GM08714 (cell line): ENCODE data around the gene ZNF236.
"Not testable (repeated sequence)": the region's sequence is repeated elsewhere in the genome, so short reads cannot be mapped to it uniquely, and the experiment has no call there.

Source experiments
- H3K4me3 ChIP-seq: fragments of 200-500 bp; sonication (Bioruptor generic); 2 replicates; pipeline ENCODE4 v1.5.1; 2014; ENCODE audit warnings: mild to moderate bottlenecking, low read length, inconsistent platforms
- ZNF274 ChIP-seq: IDR thresholded peaks from 2 replicates; pipeline ENCODE4 v1.6.1; 2012; ENCODE audit warnings: mild to moderate bottlenecking, low read depth, low read length

Gene ZNF236

DNA sequence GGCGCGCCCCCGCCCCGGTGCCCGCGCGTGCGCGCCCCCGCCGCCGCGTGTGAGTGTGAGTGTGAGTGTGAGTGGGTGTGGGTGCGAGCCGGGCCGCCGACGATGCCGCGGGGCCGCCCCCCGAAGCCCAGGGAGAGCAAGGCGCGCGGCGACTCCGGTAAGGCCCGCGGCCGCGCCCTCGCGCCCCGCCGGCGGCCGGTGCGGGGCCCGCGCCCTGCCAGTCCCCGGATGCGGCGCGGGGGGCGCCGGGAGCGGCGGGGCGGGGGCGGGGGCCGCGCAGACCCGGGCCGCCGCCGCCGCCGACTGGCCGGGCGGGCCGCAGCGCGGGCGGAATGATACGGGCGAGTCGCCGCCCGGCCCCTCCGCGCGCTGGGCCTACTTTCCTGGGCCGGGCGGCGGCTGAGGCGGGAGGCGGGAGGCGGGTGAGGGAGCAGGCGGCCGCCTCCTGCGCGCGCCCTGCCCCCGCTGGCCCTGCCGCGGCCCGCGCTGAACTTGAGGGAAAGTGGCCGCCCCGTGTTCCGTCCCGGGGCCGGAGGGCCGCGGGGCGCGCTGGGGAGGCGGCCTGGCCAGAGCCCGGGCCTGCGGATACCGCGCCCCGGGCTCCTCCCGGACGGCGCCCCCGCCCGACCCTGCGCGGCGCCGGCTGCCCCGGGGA lies at the start of gene ZNF236:
TSS of gene ZNF236 (plus strand) at position 52 of the 655 bp plus-strand sequence. CDS start at position 103, 51 bp downstream.
- TF ChIP-seq ZNF274, result no peak
- H3K4me3 ChIP-seq, result peak within 1 kb of the TSS; percentile 96

DNA sequence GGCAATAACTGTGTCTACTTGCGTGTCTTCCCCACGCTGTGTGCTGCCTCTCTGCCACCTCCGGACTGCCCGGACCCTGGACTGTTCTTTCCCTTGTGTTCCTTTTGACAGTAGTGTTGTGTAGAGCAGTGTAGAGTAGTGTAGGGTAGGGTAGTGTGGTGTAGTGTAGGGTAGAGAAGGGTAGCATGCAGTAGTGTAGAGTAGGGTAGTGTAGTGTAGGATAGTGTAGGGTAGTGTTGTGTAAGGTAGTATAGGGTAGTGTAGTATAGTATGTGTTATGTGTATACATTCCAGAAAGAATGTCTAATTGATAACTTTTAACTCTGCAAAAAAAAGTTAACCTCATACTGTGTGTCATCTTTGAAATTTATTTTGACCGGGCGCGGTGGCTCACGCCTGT lies 49.7 kb upstream of the ZNF236 start:
- H3K4me3 ChIP-seq, result no peak overlapping the region
- TF ChIP-seq ZNF274, result no peak

DNA sequence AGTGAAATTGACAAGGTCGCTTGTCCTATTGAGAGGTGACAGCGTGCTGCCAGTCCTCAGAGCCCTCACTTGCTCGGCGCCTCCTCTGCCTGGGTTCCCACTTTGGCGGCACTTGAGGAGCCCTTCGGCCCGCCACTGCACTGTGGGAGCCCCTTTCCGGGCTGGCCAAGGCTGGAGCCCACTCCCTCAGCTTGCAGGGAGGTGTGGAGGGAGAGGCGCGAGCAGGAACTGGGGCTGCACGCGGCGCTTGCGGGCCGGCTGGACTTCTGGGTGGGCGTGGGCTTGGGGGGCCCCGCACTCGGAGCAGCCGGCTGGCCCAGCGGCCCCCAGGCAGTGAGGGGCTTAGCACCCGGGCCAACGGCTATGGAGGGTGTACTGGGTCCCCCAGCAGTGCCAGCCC lies 45.3 kb upstream of the ZNF236 start:
- H3K4me3 ChIP-seq, result not testable (repeated sequence)

DNA sequence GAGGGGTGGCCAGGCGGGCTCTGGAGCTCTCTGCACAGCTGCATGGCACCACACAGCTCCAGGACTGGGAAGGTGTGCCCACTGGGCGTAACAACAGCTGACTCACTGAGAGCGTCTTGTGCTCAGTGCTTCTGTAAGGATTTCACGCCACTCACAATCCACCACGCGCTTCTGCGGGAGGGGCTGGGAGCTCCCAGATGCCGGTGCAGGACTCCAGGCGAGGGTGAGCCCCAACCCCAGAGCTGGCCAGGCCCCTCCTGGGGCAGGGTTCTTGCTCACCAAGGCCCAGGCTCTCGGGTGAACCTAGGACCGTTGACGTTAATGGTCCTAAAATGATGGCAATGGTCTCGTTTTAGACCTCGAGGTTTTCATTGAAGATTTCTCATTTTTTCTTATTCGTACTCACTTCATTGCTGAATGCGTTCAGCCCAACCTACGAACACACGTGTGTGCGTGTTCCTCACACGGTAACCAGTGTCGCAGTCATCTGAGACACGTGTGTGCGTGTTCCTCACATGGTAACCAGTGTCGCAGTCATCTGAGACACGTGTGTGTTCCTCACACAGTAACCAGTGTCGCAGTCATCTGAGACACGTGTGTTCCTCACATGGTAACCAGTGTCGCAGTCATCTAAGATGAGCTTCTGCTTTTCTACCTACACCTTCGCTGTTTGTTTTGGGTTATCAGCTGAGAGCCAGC lies 38.4 kb upstream of the ZNF236 start:
- no peak for TF ChIP-seq ZNF274
- H3K4me3 ChIP-seq, result no peak overlapping the region

- no peak overlapping the region for H3K4me3 ChIP-seq
- TF ChIP-seq ZNF274, result no peak
Observed at GRCh38 chr18:76785872-76786271, 36.5 kb upstream of the ZNF236 start.

DNA sequence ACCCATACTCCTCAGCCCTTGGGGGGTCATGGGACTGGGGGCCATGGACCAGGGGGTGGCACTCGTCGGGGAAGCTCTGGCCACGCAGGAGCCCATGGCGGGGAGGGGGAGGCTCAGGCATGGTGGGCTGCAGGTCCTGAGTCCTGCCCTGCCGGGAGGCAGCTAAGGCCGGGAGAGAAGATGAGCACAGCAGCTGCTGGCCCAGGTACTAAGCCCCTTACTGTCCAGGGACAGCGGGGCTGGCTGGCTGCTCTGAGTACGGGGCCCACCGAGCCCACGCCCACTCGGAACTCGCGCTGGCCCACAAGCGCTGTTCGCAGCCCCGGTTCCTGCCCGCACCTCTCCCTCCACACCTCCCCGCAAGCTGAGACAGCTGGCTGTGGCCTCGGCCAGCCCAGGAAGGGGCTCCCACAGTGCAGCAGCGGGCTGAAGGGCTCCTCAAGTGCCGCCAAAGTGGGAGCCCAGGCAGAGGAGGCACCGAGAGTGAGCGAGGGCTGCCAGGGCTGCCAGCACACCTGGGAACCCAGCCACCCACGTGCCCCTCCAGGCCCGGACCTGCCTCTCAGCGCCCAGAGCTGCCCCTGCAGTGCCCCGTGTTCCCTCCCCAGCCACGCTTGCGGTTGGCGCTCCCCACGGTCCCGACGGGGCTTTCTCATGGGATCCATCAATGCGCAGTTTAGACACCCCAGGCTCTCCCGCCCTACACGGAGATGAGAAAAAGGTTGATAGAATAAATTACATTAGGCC lies 33.6 kb upstream of the ZNF236 start:
- no peak overlapping the region for H3K4me3 ChIP-seq
- no peak for TF ChIP-seq ZNF274

- TF ChIP-seq ZNF274, result no peak
Observed at GRCh38 chr18:76791106-76791505, 31.3 kb upstream of the ZNF236 start.

DNA sequence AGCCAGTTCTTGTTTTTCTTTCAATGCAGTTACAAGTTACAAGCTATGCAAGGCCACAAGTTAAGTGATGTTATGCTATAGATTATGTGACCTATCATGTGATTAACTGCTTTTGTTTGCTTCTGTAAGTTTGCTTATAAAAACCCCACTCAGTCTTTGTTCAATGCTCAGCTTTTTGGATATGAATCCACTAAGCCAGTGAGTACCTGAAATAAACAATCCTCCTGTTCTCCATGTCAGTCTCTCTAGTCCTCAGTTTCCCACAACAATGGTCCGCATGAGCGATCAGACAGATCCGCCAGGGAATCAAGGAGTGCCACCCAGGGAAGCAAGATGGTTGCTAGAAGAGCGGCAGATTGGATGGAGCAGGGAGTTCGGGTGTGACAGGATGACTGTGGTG lies 30.7 kb upstream of the ZNF236 start:
- no peak overlapping the region for H3K4me3 ChIP-seq
- TF ChIP-seq ZNF274, result no peak

More at GRCh38 chr18:76791106-76791505, 31.3 kb upstream of the ZNF236 start:
- H3K4me3 ChIP-seq, result no peak overlapping the region

GRCh38 chr18:76794326-76794725 lies 28.0 kb upstream of the ZNF236 start:
- TF ChIP-seq ZNF274, result no peak
- no peak overlapping the region for H3K4me3 ChIP-seq

DNA sequence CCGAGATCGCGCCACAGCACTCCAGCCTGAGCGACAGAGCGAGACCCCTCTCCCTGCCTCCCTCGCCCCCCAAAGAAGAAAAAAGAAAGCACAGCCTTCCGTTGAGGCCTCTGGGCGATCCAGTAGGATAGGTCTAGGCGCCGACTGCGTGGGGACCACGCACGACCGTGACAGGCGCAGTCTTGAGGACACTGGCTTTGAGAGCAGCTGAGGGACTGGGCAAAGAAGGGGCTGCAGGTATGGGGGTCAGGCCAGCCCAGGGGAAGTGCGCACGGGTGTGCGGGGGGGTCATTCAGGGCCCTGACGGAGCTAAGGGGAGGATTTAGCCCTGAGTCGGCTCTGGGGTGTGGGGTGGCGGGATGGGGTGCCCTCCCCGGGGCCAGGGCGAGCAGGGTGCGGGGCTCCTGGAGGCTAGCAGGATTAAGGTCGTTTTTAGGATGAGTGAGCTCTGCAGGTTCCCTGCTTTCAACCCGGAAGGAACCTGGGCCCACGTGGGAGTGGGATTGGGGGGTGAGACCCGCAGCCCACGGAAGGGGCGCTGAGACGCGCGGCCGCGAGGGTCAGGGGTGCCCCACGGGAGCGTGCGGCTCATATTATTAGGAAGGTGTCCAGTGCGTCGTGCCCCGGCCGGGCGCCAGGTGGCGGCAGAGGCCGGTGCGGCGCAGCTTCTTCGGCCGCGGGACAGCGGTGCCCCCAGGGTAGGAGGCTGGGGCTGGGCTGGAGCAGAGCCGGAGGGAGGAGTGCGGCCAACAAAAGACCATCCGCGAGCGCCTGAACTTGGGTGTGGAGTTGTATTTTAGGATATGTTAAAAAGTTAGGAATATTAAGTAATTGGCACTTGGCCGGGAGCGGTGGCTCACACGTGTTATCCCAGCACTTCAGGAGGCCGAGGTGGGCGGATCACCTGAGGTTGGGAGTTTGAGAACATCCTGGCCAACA lies 20.5 kb upstream of the ZNF236 start:
- no peak for TF ChIP-seq ZNF274
- H3K4me3 ChIP-seq, result peak overlapping the region; percentile 7; the same call in 1 of the 2 replicates

DNA sequence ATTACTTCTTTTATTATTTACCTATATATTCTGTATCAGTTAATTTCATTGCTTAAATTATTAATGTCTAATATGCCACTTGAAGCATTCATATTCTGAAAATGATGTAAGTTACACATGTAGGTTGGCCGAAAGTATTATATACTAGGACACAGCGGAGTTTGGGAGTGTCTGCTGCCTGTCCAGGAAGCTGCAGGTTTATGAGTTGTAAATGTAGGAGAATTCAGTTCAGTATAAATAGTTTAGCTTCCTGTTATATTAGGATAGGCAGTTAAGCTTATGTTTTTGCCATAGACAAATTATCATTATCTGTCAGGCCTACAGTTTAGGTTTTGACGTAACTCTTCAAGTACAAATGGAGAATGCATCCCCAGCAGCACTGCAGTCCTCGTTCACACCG lies 18.9 kb upstream of the ZNF236 start:
- H3K4me3 ChIP-seq, result no peak overlapping the region
- TF ChIP-seq ZNF274, result no peak

DNA sequence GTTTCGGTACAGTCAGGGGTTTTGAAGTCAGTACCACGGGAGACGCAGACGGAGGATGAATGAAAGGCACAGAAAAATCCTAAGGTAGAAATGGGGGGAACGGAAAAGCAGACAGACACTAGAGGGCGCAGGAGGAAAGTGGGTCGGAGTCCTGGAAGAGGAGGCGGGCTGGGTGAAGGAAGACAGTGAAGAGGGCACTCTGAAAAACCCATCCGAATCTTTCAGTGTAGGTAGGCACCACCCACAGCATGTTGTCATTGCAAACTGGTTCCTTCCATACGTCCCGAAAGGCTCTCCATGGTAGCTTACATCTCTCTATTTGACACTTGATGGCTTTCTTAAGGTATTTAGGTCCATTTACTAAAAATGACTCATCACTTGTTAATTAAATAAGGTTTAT lies 18.5 kb upstream of the ZNF236 start:
- H3K4me3 ChIP-seq, result no peak overlapping the region
- TF ChIP-seq ZNF274, result no peak

DNA sequence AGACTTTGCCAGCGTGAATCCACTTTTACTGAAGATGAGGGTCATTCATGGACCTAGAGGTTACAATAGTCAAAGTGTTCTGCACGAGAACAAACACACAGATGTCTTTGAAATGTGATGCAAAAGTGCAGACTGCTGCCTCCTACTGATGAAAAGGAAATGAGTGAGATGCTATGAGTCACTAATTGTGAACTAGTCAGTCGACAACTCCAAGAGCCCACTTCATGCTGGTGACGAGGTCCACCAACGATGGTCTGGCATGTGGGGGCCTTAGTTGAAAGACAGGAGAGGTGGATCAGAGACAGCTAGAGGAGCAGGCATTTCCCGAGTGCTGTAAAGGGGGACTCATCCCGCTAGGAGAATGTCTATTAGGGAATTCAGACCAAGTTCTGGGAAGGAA lies 17.1 kb upstream of the ZNF236 start:
- no peak overlapping the region for H3K4me3 ChIP-seq
- no peak for TF ChIP-seq ZNF274

DNA sequence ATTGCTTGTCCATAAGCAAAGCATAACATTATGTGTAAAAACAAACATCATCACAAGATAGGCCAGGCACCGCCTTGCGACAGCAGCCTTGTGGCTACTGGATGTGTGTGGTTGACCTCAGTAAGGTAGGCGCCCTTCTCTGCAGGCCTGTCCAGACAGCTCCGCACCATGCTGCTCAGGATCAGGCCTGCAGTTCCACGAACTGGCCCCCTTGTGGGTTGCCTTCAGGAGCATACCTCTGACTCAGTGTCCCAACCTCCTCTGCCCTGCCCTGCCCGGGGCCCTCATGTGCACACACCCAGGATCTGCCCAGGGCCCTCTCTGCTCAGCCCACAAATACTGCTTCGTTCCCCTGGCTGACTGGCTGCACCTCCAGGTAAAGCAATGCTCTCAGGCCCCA lies 16.1 kb upstream of the ZNF236 start:
- no peak overlapping the region for H3K4me3 ChIP-seq

DNA sequence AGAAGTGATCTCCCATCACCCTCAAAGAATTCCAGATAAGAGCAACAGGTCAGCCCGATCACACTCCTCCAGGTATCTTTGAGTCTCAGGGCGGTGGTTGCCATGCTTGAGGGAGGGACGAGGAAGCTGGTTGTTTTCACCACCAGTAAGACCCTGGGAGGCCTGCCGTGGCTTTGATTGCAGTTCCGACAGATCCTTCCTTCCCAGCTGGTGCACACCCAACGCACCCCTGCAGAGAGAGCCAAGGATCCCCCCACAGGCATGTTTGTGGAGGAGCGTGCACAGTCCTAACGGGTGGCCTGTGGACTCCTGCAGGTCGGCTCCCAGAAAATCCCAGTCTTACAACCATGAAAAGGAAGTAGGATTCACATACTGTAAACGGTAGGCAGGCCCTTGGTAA lies 13.8 kb upstream of the ZNF236 start:
- TF ChIP-seq ZNF274, result no peak
- H3K4me3 ChIP-seq, result no peak overlapping the region

More for the DNA sequence above, 16.1 kb upstream of the ZNF236 start:
- no peak for TF ChIP-seq ZNF274

DNA sequence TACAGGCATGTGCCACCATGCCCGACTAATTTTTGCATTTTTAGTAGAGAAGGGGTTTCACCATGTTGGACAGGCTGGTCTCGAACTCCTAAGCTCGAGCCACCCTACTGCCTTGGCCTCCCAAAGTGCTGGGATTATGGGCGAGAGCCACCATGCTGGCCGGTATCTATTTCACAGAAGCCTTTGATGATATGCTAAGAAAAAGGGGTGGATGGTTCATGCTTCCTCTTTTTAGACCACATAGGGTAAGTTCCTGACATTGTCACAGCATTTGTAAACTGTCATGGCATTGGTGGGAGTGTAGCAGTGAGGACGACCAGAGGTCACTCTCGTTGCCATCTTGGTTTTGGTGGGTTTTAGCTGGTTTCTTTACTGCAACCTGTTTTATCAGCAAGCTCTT lies 10.8 kb upstream of the ZNF236 start:
- H3K4me3 ChIP-seq, result not testable (repeated sequence)
